Ectodermal cell (in vitro differentiated cells): ENCODE results near the gene EIF3A.
A peak's percentile ranks its signal among the peaks of the same experiment; 100 is the strongest.
"Not testable (repeated sequence)": the region's sequence is repeated elsewhere in the genome, so short reads cannot be mapped to it uniquely, and the experiment has no call there.

Experiments
- H3K27ac ChIP-seq: 2 replicates; pipeline ENCODE4 v1.7.0; 2013; ENCODE audit warnings: mild to moderate bottlenecking, low read depth, low read length; ENCODE audit not compliant: insufficient read depth, poor library complexity, severe bottlenecking
- H3K27me3 ChIP-seq: 2 replicates; pipeline ENCODE4 v1.7.0; 2013; ENCODE audit warnings: mild to moderate bottlenecking, low read length; ENCODE audit not compliant: insufficient read depth, control insufficient read depth, poor library complexity, severe bottlenecking
- H3K36me3 ChIP-seq: one replicate; pipeline ENCODE4 v1.7.0; 2013; ENCODE audit warnings: low read length; ENCODE audit not compliant: control insufficient read depth, insufficient read depth
- H3K4me1 ChIP-seq: one replicate; pipeline ENCODE4 v1.7.0; 2013; ENCODE audit warnings: low read length; ENCODE audit not compliant: control insufficient read depth, insufficient read depth
- H3K4me3 ChIP-seq: 2 replicates; pipeline ENCODE4 v1.7.0; 2013; ENCODE audit warnings: low read depth, low read length, control low read depth; ENCODE audit not compliant: insufficient read depth
- H3K9me3 ChIP-seq: 2 replicates; pipeline ENCODE4 v1.7.0; 2013; ENCODE audit warnings: mild to moderate bottlenecking, low read length, moderate library complexity; ENCODE audit not compliant: control insufficient read depth
- WGBS, 2 experiments: methylation state at CpG; one replicate each; pipeline ENCODE4 v1.1.7; 2013; ENCODE audit warnings: missing lambda C conversion rate in 2 of 2; 5-methylcytosine and 5-hydroxymethylcytosine counted together

Gene EIF3A

DNA sequence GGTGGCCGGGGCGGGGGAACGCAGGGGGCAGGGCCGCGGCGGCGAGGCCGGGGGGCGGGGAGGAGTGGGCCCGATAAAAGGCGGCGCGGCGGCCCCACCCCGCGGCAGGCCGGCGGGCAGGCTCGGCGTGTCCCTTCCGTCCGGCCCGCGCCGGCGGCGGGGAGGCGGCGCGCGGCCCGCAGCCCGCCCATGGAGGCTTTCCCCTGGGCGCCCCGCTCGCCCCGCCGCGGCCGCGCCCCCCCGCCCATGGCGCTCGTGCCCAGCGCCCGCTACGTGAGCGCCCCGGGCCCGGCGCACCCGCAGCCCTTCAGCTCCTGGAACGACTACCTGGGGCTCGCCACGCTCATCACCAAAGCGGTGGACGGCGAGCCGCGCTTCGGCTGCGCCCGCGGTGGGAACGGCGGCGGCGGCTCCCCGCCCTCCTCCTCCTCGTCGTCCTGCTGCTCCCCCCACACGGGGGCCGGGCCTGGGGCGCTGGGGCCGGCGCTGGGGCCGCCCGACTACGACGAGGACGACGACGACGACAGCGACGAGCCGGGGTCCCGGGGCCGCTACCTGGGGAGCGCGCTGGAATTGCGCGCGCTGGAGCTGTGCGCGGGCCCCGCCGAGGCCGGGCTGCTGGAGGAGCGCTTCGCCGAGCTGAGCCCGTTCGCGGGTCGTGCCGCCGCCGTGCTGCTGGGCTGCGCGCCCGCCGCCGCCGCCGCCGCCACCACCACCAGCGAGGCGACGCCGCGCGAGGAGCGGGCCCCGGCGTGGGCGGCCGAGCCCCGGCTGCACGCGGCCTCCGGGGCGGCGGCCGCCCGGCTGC lies 50.8 kb downstream of the EIF3A start, which contains the start of gene NANOS1:
Gene NANOS1 (plus strand): TSS at position 102 of the 808 bp plus-strand sequence. CDS start 88 bp downstream, at position 190.
- peaks cover 11% of the 10 kb centered on the region for H3K36me3 ChIP-seq
- H3K4me3 ChIP-seq, result peak within 1 kb of the TSS; percentile 55
- H3K27me3 ChIP-seq, result peaks cover 13% of the 10 kb centered on the region
- no peak within 1 kb of the TSS for H3K27ac ChIP-seq
- H3K9me3 ChIP-seq, result no peaks in the 10 kb centered on the region
- peaks cover 10% of the 10 kb centered on the region for H3K4me1 ChIP-seq
- 0% methylated on average over 136 of the region's 136 CpGs for WGBS, 2 experiments

DNA sequence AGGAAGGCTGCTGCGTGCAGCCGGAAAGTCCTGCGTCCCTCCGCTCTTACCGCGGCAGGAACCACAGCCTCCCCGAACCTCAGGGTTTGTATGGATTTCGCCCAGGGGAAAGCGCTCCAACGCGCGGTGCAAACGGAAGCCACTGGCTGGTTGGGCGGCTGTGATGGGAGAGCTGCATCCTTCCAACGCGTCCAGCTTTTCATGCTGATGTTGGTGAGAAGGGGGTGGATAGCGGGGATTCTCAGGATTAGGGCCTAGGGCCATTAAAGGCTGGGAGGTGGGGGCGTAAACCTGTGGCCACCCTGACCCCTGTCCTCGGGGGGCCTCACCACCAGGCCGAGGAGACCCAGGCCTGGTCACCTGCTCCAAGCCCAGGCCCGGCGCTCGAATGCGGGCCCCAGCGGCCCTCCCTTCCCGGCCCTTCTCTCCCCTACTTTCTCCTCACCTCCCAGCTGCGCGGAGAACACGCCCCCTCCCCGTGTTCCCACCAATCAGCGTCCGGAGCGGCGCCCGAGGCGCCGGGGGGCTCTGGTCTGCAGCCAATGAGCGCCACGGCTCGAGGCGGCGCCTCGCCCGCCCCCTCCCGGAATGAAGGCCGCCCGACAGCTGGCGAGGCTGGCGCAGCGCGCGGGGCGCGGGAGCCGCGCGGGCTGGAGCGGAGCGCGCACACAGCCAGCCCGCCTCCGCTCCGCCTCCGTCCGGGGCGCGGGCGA lies 51.6 kb downstream of the EIF3A start:
- H3K4me3 ChIP-seq, result peak overlapping the region; percentile 55
- peaks cover 10% of the 10 kb centered on the region for H3K4me1 ChIP-seq
- 4% methylated on average over 68 of the region's 68 CpGs for WGBS, 2 experiments
- no peak overlapping the region for H3K27ac ChIP-seq
- H3K36me3 ChIP-seq, result peaks cover 4% of the 10 kb centered on the region
- H3K27me3 ChIP-seq, result peaks cover 13% of the 10 kb centered on the region
- no peaks in the 10 kb centered on the region for H3K9me3 ChIP-seq

DNA sequence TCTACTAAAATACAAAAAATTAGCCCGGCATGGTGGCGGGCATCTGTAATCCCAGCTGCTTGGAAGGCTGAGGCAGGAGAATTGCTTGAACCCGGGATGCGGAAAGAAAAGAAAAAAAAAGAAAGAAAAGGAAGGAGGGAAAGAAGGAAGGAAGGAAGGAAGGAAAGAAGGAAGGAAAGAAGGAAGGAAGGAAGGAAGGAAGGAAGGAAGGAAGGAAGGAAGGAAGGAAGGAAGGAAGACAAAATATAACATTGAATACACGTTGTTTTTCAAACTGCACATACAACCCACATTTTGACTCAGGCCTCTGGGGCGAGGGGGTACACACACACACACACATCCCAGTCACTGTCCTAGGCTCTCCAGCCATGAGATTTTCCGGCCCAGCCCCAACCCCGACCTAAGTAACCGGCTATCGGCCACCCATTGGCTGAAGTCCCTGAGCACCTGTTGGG lies 52.1 kb downstream of the EIF3A start:
- H3K27ac ChIP-seq, H3K36me3 ChIP-seq, H3K9me3 ChIP-seq: not testable (repeated sequence)
- peak overlapping the region; percentile 55 for H3K4me3 ChIP-seq
- WGBS, 2 experiments, result 60 to 65% methylated on average over 10 of the region's 10 CpGs
- peaks cover 10% of the 10 kb centered on the region for H3K4me1 ChIP-seq
- peaks cover 13% of the 10 kb centered on the region for H3K27me3 ChIP-seq

DNA sequence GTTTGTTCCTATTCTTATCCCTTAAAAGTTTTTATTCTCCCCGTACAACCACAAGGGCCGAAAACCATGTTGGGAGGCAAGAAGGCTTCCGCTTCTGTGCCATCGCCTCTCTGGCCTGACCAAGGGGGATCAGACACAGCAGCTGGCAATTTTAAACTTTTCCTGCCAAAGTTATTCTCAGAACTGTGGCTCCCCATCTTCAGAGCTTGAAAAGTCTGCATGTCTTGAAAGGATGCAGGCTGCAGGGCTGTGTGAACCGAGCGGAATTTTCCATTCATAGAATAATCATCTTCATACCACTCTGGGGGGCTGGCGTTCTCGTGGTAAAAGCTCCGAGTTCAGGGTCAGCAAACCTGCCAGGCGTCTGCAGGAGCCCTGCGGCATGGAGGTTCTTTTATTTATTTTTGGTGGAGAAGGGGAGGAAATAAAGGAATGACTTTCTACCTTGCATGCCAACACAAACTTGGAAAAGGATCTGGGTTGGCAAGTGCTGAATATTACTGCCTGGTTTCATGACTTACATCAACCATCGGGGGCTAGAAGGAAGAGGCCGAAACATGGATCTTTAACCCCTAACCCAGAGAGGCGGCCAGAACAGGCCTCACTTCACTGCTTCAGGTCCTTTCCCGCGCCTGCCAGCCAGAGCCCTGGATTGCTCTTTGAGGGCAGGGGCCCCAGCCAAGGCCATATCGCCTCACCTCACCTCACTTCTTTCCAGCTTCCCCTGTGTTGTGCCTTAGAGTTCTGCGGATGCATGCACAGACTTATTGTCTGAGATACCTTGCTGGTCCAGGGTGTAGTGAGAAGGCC lies 54.1 kb downstream of the EIF3A start:
- H3K4me1 ChIP-seq, result peaks cover 8% of the 10 kb centered on the region
- H3K27me3 ChIP-seq, result peaks cover 13% of the 10 kb centered on the region
- no peak overlapping the region for H3K4me3 ChIP-seq
- WGBS, 2 experiments, result 91 to 93% methylated on average over 18 of the region's 18 CpGs
- H3K9me3 ChIP-seq, result no peaks in the 10 kb centered on the region
- H3K27ac ChIP-seq, result no peak overlapping the region
- no peaks in the 10 kb centered on the region for H3K36me3 ChIP-seq

DNA sequence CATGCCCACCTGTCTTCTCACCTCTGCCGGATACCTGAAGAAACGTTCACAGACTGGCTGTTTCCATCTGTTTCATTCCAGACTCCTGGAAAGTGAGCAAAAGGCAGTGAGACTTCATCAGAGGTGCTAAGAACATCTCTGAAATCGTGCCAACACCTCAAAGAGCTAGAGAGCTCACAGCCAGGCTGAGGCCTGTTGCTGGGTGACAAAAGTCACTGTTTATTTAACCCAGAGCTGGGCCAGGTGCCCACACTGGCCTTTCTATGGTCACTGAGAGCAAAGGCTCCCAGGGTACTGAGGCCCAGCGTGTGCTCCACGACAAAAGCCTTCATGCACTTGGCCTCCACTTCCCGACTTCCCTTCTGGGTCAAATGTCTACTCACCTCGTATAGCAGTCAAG lies 54.8 kb downstream of the EIF3A start:
- H3K36me3 ChIP-seq, result no peaks in the 10 kb centered on the region
- 91 to 93% methylated on average over 7 of the region's 7 CpGs for WGBS, 2 experiments
- no peak overlapping the region for H3K4me3 ChIP-seq
- H3K27me3 ChIP-seq, result peaks cover 8% of the 10 kb centered on the region
- H3K27ac ChIP-seq, result no peak overlapping the region
- no peaks in the 10 kb centered on the region for H3K9me3 ChIP-seq
- peaks cover under 1% of the 10 kb centered on the region for H3K4me1 ChIP-seq

DNA sequence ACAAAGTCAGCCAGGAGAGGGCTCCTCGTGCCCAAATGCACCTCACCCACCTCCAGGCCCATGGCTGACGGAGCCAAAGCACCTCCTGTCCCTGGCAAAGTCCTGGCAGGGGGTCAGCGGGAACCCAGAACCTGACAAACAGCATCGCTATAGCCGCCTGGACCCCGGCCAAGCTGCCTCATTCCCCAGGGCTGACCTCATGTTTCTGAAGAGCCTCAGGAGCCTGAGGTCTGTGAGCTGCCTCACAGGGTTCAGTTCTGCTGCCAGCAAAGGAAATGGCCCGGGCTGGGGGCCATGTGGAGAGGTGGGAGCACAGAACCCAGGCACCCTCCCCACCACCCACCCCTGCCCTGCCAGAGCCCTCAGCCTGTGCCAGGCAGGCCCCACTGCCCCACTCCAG lies 55.3 kb downstream of the EIF3A start:
- Histone ChIP-seq H3K9me3 (no peaks in the 10 kb centered on the region), H3K27ac (no peak overlapping the region), H3K4me1 (no peaks in the 10 kb centered on the region), H3K4me3 (no peak overlapping the region), H3K27me3 (peaks cover 5% of the 10 kb centered on the region), H3K36me3 (no peaks in the 10 kb centered on the region)
- WGBS, 2 experiments, result 73 to 81% methylated on average over 7 of the region's 7 CpGs

DNA sequence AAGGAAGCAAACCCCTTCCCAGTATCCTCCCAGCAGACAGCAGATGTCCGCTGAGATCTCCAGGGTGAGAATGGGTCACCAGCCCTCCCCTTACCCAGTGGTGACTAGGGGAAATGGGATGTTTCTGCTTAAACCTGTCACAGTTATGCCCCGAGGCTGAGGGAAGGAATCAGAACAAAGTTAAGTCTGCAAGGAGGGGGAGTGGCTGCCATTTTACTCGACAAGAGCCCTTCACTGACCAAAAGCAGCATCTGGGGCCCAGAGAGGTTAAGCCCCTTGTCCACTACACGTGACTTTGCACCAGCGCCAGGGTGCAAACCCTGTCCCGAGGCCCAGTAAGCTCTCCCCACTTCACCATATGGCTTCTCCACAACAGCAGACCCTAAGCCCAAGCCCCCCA lies 55.7 kb downstream of the EIF3A start:
- Histone ChIP-seq H3K27me3 (peaks cover 5% of the 10 kb centered on the region), H3K4me3 (no peak overlapping the region), H3K27ac (no peak overlapping the region), H3K9me3 (no peaks in the 10 kb centered on the region), H3K4me1 (no peaks in the 10 kb centered on the region), H3K36me3 (no peaks in the 10 kb centered on the region)
- WGBS, 2 experiments, result 60 to 63% methylated on average over 6 of the region's 6 CpGs

DNA sequence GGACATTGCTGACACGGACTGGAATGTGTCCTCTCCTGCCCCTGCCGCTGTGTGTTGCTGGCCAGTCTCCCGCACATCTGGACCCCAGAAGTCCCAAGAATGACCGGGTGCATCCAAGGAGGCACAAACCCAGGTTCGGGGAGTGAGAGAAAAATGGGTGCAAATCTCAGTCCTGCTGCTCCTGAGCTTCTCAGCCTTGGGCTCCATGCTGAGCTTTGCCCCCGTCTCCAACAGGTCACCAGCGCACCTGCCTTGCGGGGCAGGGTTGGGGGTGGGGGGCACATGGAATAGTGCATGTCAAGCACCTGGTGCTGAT lies 57.1 kb downstream of the EIF3A start:
- H3K36me3 ChIP-seq, result no peaks in the 10 kb centered on the region
- H3K4me1 ChIP-seq, result no peaks in the 10 kb centered on the region
- no peak overlapping the region for H3K27ac ChIP-seq
- H3K4me3 ChIP-seq, result no peak overlapping the region
- H3K27me3 ChIP-seq, result peaks cover 3% of the 10 kb centered on the region
- 79% methylated on average over 8 of the region's 8 CpGs for WGBS, 2 experiments
- no peaks in the 10 kb centered on the region for H3K9me3 ChIP-seq

DNA sequence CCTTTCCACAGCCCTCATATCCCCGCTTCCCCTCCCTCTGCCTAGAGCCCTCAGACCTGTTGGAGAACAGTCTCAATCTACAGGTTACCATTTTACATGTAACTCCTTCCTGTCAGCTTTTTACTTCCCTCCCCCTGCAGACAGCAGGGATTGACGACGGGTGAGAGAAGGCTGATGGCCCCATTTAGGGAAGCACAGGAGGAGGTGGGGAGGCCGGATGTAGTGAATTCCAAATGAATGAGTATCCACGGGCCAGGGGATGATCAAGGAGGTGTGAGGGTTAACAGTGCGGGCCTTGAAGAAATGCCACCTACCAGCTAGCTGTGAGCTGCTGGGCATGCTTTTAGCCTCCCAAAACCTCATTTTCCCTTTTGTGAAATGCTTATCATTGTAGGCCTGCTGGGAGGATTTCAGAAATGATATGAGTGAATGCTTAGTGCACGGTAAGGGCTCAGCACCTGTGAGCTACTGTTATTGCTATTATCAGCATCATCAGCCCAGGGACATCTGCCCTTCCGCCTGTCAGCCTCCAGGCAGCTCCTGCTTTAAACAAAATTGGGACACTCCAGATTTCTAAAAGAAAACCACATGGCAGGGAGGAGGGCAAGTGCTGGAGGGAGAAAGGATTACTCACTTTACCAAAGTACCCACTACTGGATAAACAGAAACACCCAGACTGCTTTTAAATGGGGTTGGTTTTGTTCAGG lies 57.6 kb downstream of the EIF3A start:
- WGBS, 2 experiments, result 36 to 39% methylated on average over 8 of the region's 8 CpGs
- Histone ChIP-seq H3K4me1 (no peaks in the 10 kb centered on the region), H3K9me3 (no peaks in the 10 kb centered on the region), H3K36me3 (no peaks in the 10 kb centered on the region), H3K27ac (no peak overlapping the region), H3K4me3 (no peak overlapping the region), H3K27me3 (no peaks in the 10 kb centered on the region)
